HEK293 (cell line): ENCODE measurements around the gene ALAD.

Source experiments
- CTCF ChIA-PET: fragments of 350-600 bp; formaldehyde crosslinking; extraction: SDS; loops from one replicate; lab custom pipeline; 2021; ENCODE audit warnings: antibody characterized with exemption; lab: Yijun Ruan, JAX
- POLR2A ChIA-PET: fragments of 300-600 bp; formaldehyde crosslinking; extraction: SDS; loops from one replicate; lab custom pipeline; 2020; ENCODE audit warnings: antibody characterized with exemption, inconsistent platforms; lab: Yijun Ruan, JAX
- H3K27ac ChIP-seq: fragments of 200-500 bp; sonication (Bioruptor generic); 2 replicates; pipeline ENCODE4 v1.5.1; 2014; ENCODE audit warnings: low read depth, low read length, control low read depth, inconsistent platforms; ENCODE audit errors: extremely low read depth
- H3K36me3 ChIP-seq, 2 experiments: fragments of 200-500 bp in 1 of 2; sonication (Bioruptor generic) in 1 of 2; 1 replicate in 1 of 2; 2 replicates in 1 of 2; pipeline ENCODE4 v1.5.1; 2014 to 2017; ENCODE audit warnings: inconsistent platforms in 2 of 2, low read length in 2 of 2; ENCODE audit not compliant: control insufficient read depth in 2 of 2, insufficient read depth in 1 of 2
- H3K4me1 ChIP-seq: fragments of 200-500 bp; sonication (Bioruptor generic); 2 replicates; pipeline ENCODE4 v1.5.1; 2014; ENCODE audit warnings: mild to moderate bottlenecking, low read length, inconsistent platforms; ENCODE audit not compliant: control insufficient read depth, insufficient read depth
- H3K4me3 ChIP-seq: 2 replicates; pipeline ENCODE4 v1.5.1; 2011; ENCODE audit warnings: low read depth, mild to moderate bottlenecking, control low read depth, low read length, moderate library complexity
- H3K9me3 ChIP-seq: fragments of 200-500 bp; sonication (Bioruptor generic); 2 replicates; pipeline ENCODE4 v1.5.1; 2014; ENCODE audit warnings: low read depth, low read length, inconsistent platforms; ENCODE audit not compliant: control insufficient read depth, insufficient read depth
- AEBP2 ChIP-seq: fragments of 450-650 bp; formaldehyde crosslinking; IDR thresholded peaks from 2 replicates; pipeline ENCODE4 v1.5.1; 2016; ENCODE audit warnings: missing biosample characterization, missing genetic modification characterization, borderline replicate concordance
- CTCF ChIP-seq: fragments of 450-650 bp; formaldehyde crosslinking; IDR thresholded peaks from 2 replicates; pipeline ENCODE4 v1.5.1; 2016; ENCODE audit warnings: missing biosample characterization, missing genetic modification characterization
- INSM2 ChIP-seq: fragments of 450-650 bp; formaldehyde crosslinking; IDR thresholded peaks from 2 replicates; pipeline ENCODE4 v1.5.1; 2016; ENCODE audit warnings: missing biosample characterization, missing genetic modification characterization
- KLF7 ChIP-seq: fragments of 450-650 bp; formaldehyde crosslinking; IDR thresholded peaks from 2 replicates; pipeline ENCODE4 v1.5.1; 2016; ENCODE audit warnings: missing biosample characterization, missing genetic modification characterization, borderline replicate concordance
- PRDM1 ChIP-seq: fragments of 450-650 bp; formaldehyde crosslinking; IDR thresholded peaks from 2 replicates; pipeline ENCODE4; 2016; ENCODE audit warnings: missing biosample characterization, missing genetic modification characterization
- TSHZ1 ChIP-seq: fragments of 450-650 bp; formaldehyde crosslinking; IDR thresholded peaks from 2 replicates; pipeline ENCODE4 v1.5.1; 2016; ENCODE audit warnings: missing biosample characterization, missing genetic modification characterization, borderline replicate concordance
- ZBTB11 ChIP-seq: fragments of 450-650 bp; formaldehyde crosslinking; conservative IDR thresholded peaks from 2 replicates; pipeline ENCODE4 v1.5.1; 2016; ENCODE audit warnings: low read depth, missing biosample characterization, missing genetic modification characterization
- ZFHX2 ChIP-seq: fragments of 450-650 bp; formaldehyde crosslinking; conservative IDR thresholded peaks from 2 replicates; pipeline ENCODE4 v1.5.1; 2016; ENCODE audit warnings: missing biosample characterization, missing genetic modification characterization
- ZNF121 ChIP-seq: fragments of 450-650 bp; formaldehyde crosslinking; IDR thresholded peaks from 2 replicates; pipeline ENCODE4 v1.5.1; 2016; ENCODE audit warnings: missing biosample characterization, missing genetic modification characterization
- ZNF184 ChIP-seq: fragments of 450-650 bp; IDR thresholded peaks from 2 replicates; pipeline ENCODE4 v1.5.1; 2018; ENCODE audit warnings: missing biosample characterization, mild to moderate bottlenecking, missing genetic modification characterization
- ZNF324 ChIP-seq: fragments of 450-650 bp; formaldehyde crosslinking; IDR thresholded peaks from 2 replicates; pipeline ENCODE4 v1.5.1; 2016; ENCODE audit warnings: missing biosample characterization, missing genetic modification characterization
- ZNF660 ChIP-seq: fragments of 450-650 bp; IDR thresholded peaks from 2 replicates; pipeline ENCODE4 v1.5.1; 2018; ENCODE audit warnings: missing biosample characterization, mild to moderate bottlenecking, missing genetic modification characterization
- ZNF768 ChIP-seq: fragments of 450-650 bp; formaldehyde crosslinking; IDR thresholded peaks from 2 replicates; pipeline ENCODE4 v1.5.1; 2018; ENCODE audit warnings: missing biosample characterization, mild to moderate bottlenecking, missing genetic modification characterization
- ZSCAN30 ChIP-seq: fragments of 450-650 bp; IDR thresholded peaks from 2 replicates; pipeline ENCODE4 v1.5.1; 2018; ENCODE audit warnings: missing biosample characterization, mild to moderate bottlenecking, missing genetic modification characterization, moderate library complexity

The ALAD gene

GRCh38 chr9:113387560-113388230, 13.4 kb downstream of the ALAD start:
- Histone ChIP-seq H3K9me3 (no peaks in the 10 kb centered on the region), H3K4me3 (no peak overlapping the region), H3K27ac (no peak overlapping the region), H3K36me3 (peaks cover 0 to 63% of the 10 kb centered on the region in 2 experiments; a peak in 1 of 3 replicates)
- CTCF ChIA-PET, result interaction anchor here (0.7 to 2.1 kb wide), 2 partner anchors 13 to 267 kb away, joined by 3 to 13 read pairs; partner anchors contain the start of gene ALAD
- TF ChIP-seq ZNF768 (tag by site-specific recombination), result no peak
- no peak for TF ChIP-seq AEBP2
- no peak for TF ChIP-seq ZNF660 (tag by site-specific recombination)
- no peak for TF ChIP-seq TSHZ1 (tag by site-specific recombination)
- no peak for TF ChIP-seq ZSCAN30 (tag by site-specific recombination)
- no peak for TF ChIP-seq KLF7 (tag by site-specific recombination)
- no peak for TF ChIP-seq ZBTB11 (tag by site-specific recombination)
- no peak for TF ChIP-seq ZNF184 (tag by site-specific recombination)
- TF ChIP-seq CTCF, result no peak
- TF ChIP-seq ZNF121 (tag by site-specific recombination), result no peak
- TF ChIP-seq INSM2 (tag by site-specific recombination), result no peak
- no peak for TF ChIP-seq PRDM1 (tag by site-specific recombination)
- TF ChIP-seq ZFHX2 (tag by site-specific recombination), result no peak
- no peak for TF ChIP-seq ZNF324 (tag by site-specific recombination)
- TF ChIP-seq, all 188 proteins: peak for 0
- POLR2A ChIA-PET, result interaction anchor here (0.6 to 1.0 kb wide), 2 partner anchors 11 kb away, joined by 3 to 4 read pairs; partner anchors contain the start of gene HDHD3
- no peaks in the 10 kb centered on the region for H3K4me1 ChIP-seq
